Activated CD8-positive, alpha-beta memory T cell treated with anti-CD3 and anti-CD28 coated beads, Interleukin-2, amount 50 U/mL, for 24 hours (primary cell): ENCODE data around the gene PAFAH1B2.
"Not testable (repeated sequence)": the region's sequence is repeated elsewhere in the genome, so short reads cannot be mapped to it uniquely, and the experiment has no call there.

Experiments used
- DNase-seq: peaks from one replicate; pipeline ENCODE4 v3.0.0-alpha.2; 2020; ENCODE audit errors: extremely low read depth

Gene PAFAH1B2, protein sequence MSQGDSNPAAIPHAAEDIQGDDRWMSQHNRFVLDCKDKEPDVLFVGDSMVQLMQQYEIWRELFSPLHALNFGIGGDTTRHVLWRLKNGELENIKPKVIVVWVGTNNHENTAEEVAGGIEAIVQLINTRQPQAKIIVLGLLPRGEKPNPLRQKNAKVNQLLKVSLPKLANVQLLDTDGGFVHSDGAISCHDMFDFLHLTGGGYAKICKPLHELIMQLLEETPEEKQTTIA

DNA sequence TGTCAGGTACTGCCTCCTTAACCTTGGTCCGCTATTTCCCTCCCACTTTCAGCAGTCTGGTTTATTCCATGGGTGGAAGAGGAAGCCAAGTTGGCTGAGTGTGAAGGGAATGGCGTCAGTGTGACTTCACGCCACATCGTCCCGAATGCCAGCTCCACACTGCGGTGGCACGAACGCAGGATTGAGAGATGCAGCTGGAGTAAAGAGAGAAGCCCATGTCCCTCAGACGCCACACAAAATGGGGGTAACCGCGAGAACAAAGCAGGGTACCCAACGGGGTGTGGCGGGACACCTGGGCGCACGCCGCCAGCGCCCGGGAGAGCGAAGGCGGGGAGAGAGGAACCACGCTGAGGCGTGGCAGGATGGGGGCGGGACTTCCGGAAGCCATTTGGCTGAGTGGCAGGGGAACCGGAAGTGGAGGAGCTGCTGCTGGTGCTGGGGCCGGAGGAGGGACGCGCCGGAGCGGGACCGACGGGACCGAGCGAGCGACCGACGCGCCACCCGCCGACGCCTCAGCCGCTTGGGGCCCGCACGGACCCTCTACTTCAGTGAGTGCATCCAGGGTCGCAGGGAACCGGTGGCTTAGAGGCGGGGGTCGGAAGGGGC, at the start of gene PAFAH1B2:
PAFAH1B2 (plus strand) TSS at position 417 of the 606 bp plus-strand sequence. CDS start 8,161 bp downstream, outside the sequence.
- DNase-seq = peak; percentile 88

- no peak for DNase-seq
These were observed 49.3 kb upstream of the PAFAH1B2 start for GRCh38 chr11:117094776-117095175.

- no peak for DNase-seq
These were observed 48.6 kb upstream of the PAFAH1B2 start for GRCh38 chr11:117095284-117096161.

DNA sequence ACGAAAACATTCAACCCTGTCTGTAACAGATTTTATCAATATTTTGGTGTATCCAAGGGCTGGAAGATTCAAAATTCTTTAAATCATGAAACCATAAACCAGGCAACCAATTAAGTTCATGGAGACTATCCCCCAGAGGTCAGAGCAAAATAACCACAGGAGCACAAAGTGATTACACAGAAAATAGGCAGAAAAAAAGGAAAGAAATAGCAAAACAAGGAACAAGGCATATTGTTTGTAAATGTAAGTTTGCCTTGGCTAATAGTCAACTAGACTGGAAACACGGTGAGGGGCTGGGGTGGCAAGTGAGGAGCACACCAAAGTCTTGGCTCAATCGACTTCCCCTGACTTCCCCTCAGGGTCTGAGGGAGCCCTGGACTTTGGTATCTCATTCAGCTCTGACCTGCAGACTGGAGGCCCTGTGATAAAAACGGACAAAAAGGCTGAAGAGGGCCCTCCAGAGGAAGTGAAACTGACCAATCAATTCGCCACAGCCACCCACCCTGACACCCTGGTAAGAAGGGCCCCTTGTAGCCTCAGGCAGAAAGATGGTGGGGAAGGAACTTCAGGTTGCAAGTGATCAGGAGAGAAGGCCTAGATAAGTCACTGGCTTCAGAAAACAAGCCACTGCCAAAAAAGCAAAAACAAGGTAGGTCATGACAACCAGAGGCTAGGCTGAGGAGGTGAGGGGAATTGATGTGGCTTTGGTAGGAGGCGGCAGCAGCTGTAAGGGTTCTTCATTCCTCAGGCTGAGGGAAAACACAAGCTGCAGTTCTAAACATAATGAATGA, 47.7 kb upstream of the PAFAH1B2 start:
- DNase-seq = no peak

DNA sequence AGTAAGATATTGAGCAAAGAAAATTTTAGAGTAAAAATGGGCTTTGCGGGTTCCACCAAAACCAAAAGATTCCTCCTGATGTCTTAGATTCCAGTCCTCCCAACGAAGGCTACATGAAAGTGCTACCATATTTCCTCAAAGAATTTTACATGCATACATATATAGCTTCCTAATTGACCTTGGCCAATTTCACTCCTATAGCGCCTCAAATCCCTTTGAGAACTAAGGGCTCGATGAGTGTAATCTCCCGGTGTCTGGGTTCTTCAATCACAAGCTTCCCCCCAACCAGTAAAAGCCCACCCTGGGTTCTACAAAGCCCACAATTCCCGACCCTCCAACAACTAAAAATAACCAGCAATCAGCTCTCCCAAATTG, 47.1 kb upstream of the PAFAH1B2 start:
- DNase-seq = no peak

DNA sequence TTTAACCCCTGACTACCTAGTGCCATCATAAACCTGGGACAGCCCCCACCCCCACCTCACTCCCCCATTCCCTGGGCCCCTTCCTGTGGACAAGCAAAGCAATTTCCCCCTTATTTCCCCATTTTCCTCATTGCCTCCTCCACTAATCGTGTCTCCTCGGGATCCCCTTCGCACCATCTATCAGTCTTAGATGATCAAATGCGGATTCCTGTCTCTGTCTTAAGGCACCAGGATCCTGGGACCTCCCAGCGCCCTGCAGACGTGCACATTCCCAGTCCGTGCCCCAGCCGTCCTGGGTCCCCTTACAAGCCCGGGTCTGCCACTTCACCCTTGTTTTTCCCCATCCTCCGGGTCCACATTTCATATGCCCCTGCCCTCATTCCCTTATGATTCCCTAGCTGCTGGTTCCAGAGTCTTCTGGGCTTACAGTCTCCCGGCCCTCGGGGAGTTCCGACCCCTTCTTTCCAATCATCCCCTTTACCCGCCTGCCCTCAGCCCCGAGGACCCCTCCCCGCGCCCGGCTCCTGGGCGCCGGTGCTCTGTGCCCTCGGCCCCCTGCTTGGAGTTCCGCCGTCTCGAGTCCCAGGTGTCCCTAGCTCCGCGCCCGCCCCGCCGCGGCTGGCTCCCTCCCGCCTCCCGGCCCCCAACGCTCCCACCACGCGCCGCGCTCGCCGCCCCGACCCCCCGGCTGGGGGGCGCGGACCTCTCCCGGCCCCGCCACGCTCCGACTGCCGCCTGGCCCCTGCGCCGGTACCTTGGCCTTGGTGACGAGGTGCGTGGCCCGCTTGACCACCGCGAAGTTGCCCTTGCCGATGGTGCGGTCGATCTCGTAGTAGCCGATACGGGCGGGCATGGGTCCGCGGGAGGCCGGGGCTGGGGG, 46.5 kb upstream of the PAFAH1B2 start:
- DNase-seq = no peak

GRCh38 chr11:117098269-117099232, 45.5 kb upstream of the PAFAH1B2 start, which contains the start of gene SIK3:
Gene SIK3 (minus strand): TSS chr11:117098428. CDS start chr11:117098415, 13 bp downstream.
- DNase-seq = peak; percentile 61

DNA sequence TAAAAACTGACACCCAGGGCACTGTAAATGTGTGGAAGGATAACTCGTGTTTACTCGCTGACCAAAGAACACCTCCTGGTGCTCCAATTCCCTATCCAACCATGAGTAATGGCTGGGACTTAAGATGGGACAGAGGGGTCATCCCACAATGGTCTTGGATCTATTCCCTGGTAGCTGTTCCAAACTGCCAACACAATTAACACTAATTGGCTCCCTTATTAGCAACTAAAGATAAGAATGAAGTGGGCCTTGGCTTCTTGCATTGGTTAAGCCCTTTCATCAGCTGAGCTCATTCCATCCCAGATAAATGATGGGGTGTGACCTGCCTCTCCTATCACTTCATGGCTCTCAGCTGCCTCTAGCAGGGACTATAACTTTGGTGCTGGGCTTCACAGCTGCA, 44.4 kb upstream of the PAFAH1B2 start:
- no peak for DNase-seq

GRCh38 chr11:117100556-117100955, 43.5 kb upstream of the PAFAH1B2 start:
- DNase-seq = no peak

DNA sequence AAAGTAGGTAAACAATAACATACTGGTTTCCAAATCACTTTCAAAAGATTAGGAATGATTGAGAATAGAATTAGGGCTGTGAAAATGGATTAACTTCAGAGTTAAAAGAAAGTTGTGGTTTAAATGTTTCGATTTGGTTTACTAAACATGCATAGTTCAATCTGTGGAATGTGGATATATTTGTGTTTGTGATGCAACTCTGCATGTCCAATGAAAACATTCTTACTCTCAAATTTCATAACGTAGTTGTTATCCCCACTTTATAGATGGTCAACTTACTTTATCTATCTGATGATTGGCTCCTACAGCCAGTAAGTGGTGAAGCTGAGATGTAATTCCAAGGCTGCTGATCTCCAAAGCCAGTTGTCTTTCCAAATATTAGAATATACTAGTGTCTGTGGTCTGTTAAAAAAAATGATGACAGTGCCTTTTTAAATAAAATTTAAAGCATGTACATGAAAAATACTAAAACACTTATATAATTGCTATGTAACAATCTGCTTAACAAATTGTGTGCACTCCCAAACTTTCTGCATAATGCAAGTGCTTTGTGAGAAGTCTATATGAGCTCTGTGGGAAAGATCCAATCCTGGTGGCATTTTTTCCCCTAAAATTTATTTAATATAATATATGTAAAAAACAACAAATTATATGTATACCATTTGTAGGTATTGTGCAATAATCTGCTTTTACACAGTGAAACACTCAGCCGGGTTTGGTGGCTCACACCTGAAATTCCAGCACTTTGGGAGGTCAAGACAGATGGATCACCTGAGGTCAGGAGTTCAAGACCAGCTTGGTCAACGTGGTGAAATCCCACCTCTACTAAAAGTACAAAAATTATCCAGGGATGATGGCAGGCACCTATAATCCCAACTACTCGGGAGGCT, 36.1 kb upstream of the PAFAH1B2 start:
- no peak for DNase-seq

GRCh38 chr11:117110294-117110950, 33.7 kb upstream of the PAFAH1B2 start:
- DNase-seq = no peak

DNA sequence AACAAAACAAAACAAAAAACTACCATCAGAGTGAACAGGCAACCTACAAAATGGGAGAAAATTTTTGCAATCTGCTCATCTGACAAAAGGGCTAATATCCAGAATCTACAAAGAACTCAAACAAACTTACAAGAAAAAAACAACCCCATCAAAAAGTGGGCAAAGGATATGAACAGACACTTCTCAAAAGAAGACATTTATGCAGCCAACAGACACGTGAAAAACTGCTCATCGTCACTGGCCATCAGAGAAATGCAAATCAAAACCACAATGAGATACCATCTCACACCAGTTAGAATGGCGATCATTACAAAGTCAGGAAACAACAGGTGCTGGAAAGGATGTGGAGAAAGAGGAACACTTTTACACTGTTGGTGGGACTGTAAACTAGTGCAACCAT, 31.6 kb upstream of the PAFAH1B2 start:
- DNase-seq = not testable (repeated sequence)

DNA sequence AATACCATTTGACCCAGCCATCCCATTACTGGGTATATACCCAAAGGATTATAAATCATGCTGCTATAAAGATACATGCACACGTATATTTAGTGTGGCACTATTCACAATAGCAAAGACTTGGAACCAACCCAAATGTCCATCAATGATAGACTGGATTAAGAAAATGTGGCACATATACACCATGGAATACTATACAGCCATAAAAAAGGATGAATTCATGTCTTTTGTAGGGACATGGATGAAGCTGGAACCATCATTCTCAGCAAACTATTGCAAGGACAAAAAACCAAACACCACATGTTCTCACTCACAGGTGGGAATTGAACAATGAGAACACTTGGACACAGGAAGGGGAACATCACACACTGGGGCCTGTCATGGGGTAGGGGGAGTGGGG, 31.1 kb upstream of the PAFAH1B2 start:
- not testable (repeated sequence) for DNase-seq

GRCh38 chr11:117117681-117118080, 26.4 kb upstream of the PAFAH1B2 start:
- no peak for DNase-seq

DNA sequence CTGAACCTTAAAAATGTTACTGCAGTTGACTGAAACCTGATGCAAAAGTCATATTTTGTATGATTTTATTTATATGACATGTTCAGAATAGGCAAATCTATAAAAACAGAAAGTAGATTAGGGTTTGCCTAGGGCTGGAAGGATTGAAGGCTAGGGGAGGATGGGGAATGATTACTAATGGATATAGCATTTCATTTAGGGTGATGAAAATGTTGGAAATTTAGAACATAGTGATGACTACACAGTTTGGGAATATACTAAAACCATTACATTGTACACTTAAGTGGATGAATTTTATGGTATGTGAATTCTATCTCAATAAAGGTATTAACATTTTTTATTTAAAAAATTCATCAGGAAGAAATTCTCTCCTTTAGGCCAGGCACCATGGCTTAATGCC, 22.9 kb upstream of the PAFAH1B2 start:
- no peak for DNase-seq

DNA sequence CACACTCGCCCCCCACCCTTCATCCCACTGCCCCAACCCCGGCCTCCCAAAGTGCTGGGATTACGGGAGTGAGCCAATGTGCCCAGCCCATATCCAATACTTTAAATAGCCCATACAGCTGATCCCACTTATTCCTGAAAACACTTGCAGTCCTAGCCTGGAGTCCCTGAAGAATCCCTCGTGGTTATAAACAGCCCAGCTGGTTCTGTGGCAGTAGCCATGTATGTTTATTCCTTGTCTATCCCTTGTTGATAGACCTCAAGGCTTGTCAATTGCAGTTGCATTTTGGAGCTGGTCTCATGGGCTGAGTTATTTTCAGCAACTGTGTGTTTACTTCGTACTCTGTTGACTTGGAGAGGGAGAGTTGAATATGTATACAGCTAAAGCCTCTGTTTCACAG, 21.5 kb upstream of the PAFAH1B2 start:
- no peak for DNase-seq

DNA sequence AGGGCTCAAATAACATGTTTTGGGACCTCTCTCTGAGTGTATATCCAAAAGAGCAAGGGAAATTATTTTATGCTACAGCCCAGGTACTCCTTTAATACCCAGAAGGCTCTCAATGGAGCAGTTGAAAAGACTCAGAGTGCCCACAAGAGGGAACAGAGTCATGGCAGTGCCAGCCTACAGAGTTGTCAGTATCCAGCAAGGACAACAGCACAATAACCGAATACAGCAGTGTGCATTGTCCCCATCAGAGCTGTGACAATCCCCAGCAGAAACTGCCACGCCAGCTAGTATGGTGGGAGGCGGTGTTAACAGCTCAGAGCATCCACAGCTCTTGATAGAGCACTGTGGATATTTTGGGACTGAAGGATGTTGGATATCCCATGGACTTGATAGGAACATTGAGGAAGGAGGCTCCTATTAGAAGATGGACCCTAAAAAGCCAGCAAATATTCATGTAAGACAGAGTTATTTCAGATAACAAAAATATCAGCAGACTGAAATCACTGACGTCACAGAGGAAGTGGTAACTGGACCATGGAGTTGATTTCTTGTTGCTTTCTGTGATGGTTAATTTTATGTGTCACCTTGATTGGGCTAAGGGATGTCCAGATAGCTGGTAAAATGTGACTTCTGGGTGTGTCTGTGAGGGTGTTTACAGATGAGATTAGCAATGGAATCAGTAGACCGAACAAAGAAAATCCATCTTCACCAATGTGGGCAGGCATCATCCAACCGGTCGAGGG, 17.7 kb upstream of the PAFAH1B2 start:
- DNase-seq = no peak
